HG02973 (cell line): ENCODE measurements around the gene SCN1A.
A peak's percentile ranks its signal among the peaks of the same experiment; 100 is the strongest.
"Not testable (repeated sequence)": the region's sequence is repeated elsewhere in the genome, so short reads cannot be mapped to it uniquely, and the experiment has no call there.

Experiments used
- ATAC-seq: cut with Tn5 transposase; IDR thresholded peaks from one replicate; pipeline ENCODE4 v1.9.1; 2021; ENCODE audit warnings: moderate library complexity; ENCODE audit not compliant: unreplicated experiment

Gene SCN1A

DNA sequence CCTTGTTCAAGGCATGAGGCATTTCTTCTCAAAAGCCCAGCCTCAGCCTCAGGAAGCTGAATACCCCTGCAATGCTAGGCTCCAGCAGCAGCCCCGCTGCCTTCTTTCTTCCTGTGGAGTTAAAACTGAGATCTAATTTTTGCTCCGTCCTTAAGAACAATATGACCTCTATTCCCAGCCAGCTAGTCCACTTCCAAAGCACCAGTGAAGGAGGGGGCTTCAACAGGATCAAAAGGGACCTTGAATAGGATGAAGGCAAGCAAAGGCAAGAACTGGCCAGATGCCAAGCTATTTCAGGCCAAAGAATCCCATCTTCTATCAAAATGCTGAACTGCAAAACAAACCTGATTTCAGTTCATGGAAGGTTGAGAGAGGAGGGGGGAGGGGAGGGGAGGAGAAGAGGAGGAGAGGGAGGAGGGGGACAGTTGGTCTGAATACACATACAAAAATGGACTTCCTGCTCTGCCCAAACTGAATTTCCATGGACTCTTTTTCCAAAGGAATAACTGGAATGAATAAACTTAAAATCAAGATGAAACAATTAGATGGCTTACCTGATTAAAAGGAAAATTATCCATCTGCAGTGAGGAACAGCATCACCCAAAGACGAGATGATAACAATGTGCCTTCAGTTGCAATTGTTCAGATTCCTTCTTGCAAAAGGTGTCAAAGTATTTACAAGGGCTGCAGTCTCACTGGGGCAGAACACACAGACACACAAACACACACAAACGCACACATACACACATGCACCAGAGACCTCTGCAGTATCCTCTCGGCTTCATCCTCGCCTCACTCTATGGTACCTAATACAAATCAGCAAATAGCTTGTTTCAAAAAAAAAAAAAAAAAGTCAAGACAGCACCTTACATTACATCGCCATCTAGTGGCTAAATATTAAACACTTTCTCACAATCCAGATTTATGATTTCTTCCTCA, at the start of gene SCN1A:
SCN1A (minus strand) TSS at position 804 of the 939 bp plus-strand sequence. CDS start 54,399 bp downstream, outside the sequence.
- ATAC-seq = no peak

DNA sequence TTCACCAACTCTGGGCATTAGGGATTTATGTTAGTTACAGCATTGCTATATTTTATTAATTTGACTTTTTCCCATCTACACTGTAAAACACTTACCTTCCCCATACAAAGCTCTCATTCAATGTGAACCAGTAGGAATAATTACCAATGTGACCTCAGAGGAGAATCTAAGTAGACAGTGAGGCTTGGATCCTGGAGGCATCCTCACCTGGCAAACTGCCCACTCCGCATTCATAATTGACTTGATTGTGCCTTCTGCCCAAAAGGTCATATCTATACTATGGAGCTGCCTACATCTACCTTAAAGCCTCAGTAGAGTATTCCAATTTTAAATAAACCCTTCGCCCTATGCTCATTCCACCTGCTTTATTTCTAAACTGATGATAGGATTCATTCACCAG, 45.4 kb upstream of the SCN1A start:
- no peak for ATAC-seq

DNA sequence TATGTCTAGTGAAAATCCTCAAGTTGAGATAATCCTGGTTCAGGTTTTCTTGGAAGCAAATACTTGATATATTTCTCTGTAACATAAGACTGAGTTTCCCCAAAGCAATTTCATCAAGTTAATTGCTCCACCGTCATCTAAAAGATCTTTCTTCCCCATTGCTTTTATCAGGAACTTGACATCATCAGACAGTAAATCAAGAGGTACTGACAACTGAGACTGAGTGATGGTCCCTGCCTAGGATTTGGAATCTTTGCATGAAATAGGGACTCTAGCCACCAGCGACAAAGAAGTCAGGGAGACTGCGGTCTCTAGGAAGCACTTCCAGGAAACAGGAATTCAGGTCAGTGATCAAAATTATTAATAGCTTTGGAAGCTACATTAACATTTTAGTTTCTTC, 43.4 kb upstream of the SCN1A start:
- ATAC-seq = no peak

DNA sequence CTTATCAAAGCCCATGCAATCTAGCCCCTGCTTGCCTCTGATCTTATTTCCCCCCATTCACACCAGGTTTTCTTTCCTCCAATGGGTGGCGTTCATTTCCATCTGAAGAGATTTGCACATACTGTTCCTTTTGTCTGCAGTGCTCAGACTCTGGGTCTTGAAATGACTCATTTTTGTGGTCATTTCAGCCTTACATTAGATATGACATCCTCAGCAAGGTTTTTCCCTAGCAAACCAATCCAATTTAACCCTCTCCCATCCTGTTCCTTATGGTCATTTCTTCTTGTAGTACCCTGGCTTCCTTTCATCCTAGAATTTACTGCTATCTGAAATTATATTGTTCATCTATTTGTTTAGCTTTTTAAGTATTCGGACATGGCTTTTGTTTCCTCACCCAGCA, 42.5 kb upstream of the SCN1A start:
- ATAC-seq = peak; percentile 75

DNA sequence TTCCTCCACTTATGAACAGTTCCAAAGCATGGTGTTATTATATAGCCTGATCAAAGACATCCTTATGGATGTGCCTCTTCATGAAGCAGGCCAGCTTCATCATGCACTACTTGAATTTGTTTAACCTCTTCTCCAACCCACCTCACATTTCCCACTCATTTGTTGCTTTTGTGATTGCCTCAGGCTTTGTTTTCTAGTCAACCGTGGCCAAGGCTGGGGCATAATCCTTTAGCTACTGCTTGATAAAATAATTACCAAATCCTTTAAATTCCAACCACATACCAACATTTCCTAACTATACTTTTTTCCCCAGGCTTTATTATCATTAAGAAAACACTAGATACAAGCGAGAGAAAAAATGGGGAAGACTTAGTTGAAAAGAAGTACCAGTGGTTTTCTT, 39.6 kb upstream of the SCN1A start:
- no peak for ATAC-seq

DNA sequence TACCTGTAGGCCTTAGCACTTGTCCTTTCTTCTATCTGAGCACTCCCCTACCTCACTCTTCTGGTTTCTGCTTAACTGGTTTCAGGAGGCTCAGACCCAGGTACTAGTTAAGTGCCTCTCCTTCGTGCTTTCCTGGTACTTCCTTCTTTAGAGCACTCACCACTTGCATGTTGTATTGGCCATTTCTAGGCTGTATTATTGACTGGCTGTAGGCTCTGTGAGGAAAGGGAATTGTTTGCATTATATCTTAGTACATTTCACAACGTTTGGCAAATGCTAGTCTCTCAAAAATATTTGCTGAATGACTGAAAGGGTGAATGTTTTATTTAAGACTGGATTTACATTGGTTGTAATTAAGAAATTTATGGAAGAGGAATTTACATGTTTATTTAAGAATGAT, 36.0 kb upstream of the SCN1A start:
- no peak for ATAC-seq

DNA sequence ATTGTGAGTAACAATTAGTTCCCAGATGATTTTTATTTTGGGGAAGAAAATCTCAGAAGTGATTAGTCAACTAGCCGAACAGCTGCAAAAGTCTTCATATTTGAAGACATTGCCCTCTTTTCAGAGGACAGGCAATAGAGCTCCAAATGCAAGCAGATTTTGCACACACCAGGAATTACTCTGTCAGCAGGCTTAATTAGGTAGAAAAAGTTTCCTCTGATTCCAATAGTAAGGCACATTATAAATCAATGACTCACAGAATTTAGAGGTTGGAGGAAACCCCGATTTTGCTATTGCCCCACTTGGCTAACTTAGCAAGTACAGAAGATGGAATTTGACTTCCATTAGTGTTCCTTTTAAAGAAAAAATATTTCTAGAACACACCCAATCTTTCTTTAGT, 30.7 kb upstream of the SCN1A start:
- no peak for ATAC-seq

DNA sequence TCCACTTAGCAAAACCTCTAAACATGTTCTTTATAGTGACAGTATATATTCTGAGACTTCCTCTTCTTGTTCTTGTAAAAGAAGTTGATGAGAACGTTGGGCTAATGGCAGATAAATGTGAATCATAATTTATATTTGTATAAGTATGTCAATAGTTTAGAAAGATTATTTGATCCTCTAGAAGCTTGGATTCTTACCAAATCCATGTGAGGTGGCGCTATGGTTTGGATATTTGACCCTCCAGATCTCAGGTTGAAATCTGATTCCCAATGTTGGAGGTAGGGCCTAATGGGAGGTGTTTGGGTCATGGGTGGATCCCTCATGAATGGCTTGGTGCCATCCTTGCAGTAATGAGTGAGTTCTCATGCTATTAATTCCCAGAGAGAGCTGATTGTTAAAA, 29.8 kb upstream of the SCN1A start:
- ATAC-seq = no peak

DNA sequence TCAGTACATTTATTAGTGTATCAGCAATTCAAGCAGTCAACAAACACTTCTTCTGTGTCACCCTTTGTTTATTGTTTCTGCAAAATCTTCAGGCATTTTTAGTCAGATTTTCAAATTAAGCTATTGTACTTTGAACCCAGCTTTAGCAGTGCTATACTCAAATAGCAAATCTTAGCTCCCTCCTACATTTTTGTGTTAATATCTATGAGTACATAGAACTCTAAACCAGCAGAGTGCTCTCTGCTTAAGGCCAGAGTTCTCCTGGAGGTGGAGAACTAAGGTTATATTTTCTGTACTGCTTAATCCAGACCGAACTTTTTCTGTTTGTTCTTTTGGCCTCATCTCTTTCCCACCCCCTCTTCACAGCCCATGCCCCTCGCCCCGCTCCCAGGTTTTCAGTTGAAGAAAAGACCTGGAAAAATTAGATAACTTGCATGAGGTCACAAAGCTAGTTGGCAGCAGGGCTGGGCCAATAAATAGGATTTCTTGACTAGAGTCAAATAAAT, 29.2 kb upstream of the SCN1A start:
- ATAC-seq = no peak

DNA sequence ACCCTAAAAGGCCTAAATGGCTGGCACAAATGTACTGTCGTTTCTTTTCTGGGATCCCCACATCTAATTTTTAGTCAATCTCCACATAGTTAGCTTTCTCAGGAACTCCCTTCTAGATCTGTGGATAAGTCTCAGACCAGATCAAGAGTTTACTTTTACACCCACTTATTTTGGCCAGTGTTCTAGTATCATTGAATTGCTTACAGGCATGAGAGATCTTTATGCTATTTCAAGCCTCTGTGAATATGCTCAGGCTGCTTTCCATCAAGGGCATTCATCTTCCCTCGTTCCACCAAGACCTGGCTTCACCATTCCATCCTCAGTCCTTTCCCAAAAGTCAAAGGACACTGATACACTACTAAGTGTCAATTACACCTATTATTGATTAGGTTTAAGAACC, 27.8 kb upstream of the SCN1A start:
- ATAC-seq = no peak

DNA sequence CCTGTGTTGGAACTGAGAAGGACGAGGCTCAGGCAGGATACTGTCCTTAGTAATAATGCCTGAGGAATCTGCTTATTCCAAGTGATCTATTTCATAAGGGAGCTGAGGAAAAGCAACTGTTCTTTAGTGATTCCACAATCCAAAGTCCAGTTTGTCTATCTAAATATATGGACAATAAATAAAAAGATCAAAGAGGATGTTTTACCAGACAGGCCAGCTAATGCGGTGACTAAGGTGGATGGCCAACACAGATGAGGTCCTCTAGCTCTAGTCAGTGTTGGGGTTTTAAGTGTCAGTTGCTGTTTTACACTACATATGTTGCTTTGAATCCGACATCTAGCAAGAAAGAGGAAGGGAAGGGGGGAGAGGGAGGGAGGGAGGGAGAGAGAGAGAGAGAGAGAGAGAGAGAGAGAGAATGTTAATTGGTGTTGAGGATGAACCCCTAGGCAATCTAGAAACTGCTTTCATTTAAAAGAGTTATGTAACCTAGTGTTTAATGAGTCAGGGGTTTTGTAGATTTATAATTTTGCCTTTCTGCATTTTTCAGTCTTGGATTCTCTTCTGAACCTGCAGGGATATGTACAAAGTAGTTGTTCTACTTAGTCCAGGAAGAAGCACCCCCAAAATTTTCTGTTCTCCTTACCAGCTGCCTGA, 27.0 kb upstream of the SCN1A start:
- no peak for ATAC-seq

DNA sequence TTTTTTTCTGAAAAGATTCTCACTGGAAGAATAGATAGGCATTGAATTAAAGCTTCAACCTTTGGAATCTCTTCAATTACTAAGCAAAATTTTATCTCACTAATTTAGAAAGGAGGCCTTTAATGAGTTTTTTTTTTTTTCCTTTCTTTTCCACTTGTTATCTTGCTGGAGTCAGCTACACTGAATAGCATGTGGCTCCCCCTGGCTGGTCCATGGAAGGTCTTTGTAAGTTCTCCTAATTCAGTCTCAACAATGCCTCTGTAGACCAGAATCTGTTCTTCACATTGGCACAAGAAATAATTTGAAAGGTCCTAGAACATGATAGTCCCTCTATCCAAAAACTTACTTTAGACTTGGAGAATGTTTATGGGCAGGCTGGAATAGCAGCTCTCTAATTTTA, 24.2 kb upstream of the SCN1A start:
- ATAC-seq = no peak

DNA sequence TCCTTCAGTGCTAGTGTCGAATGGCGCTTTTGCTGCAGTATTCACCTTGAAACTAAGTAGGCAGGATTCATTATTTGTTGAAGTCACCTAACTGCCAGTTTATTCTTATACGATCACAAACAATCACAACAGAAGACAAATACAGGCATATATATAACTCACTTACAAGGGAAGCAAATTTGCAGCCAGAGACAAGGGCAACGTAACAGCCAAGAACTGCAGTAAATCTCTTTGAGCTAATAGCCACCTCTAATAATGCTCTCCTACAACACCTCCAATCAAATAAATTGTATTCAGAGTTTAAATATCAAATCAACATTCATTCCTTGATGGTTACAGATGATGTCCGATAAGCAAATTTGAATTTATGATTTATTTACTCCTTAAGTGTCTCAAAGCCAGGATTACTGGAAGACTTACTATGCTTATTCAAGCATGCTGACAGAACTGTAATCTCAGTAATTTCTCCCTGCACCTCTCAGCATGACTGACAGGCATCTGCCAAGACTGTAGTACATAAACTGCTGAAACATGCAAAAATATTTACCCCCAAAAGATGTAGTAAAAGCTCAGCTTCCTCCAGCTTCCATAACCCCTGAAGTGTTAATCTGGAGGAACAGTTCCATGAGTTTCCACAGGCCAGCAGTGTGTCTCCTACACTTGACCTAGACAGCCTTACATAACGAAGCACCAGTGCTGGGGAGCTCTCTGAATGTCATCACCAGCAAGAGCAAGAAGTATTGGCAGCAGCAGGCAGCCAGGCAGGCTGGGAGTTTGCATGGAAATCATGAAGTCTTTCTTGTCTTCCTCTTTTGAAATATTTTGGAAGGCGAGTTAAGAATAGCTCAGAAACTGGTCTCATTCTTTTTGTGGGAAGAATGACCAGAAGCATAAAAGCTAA, 20.9 kb upstream of the SCN1A start:
- ATAC-seq = no peak

DNA sequence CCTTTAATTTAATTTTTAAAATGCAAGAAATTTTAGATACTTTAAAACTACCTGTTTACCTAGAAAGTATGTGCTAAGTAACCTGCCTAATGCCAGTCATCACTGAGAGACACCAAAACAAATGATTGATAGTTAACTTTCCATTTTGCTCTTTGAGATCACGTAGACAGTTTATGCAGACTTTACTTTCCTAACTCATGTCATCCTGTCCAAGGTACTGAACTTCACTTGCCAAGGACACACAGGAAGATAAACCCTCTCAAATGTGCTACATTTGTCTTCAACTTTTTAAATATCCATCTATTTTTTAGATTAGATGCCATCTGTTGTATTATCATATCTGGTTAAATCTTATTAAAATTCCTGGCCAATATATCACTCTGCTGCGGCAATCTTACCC, 20.1 kb upstream of the SCN1A start:
- ATAC-seq = no peak

DNA sequence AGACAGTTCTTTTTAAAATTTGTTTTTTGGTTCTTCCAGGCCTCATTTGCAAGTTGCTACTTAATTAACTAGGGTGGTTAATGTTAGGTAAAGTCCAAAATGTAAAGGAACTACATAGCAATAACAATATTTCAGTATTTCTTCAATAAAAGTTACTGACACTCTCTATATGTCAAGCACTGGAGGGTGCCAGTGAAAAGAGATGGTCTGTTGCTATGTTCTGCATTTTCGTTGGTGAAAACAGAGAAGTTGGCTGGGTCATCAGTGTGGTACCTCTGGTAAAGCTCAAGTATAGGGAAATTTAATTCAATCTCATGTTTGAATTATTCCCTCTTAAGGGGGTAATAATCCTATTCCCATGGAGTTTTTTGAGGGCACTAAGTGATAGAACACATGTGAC, 16.3 kb upstream of the SCN1A start:
- no peak for ATAC-seq

DNA sequence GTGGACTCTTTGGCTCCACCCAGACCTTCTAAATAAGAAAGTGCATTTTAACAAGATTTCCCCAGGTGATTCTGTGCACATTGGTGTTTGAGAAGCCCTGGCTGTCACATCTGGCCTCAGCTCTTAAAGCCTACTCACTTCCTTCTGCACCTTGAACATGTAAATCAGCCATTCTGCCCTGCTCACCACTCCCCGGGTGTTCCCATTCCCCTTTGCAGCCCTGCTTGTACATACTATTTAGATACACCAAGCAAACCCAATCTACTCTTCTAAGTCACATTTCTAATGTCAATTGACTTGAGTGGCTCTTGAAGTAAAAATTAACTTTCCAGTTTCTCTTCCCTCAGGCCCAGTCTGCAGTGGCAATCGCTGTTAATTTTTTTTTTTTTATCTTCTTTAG, 13.1 kb upstream of the SCN1A start:
- no peak for ATAC-seq

DNA sequence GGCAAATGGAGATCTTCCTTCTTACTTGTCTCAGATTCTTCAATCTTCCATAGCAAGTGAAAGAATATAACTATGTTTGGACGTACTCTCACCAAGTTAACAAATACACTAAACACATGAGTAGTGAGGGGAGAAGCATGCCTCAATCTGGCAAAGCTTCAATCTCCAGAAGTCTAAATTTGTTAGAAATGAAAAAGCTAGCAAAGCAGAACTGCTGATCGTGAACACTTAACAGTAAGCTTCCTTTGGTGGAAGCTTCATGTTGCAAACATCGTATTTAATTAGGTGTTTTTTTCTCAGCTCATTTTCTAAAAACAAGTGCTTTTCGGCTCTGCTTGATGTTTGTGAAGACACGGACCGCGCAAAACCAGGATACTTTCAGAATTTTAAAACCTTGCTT, 12.7 kb upstream of the SCN1A start:
- ATAC-seq = no peak

DNA sequence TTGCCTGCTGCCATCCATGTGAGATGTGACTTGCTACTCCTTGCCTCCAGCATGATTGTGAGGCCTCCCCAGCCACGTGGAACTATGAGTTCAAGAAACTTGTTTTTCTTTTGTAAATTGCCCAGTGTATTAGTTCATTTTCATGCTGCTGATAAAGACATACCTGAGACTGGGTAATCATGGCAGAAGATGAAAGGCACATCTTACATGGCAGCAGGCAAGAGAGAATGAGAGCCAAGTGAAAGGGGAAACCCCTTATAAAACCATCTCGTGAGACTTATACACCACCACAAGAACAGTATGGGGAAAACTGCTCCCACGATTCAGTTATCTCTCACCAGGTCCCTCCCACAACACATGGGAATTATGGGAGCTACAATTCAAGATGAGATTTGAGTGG, 11.7 kb upstream of the SCN1A start:
- not testable (repeated sequence) for ATAC-seq

DNA sequence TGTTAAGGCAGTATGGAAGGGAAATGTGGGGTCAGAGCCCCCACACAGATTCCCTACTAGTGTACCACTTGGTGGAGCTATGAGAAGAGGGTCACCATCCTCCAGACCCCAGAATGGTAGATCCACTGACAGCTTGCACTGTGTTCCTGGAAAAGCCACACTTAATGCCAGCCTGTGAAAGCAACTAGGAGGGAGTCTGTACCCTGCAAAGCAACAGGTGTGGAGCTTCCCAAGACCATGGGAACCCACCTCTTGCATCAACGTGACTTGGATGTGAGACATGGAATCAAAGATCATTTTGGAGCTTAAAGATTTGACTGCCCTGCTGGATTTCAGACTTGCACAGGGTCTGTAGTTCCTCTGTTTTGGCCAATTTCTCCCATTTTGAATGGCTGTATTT, 10.8 kb upstream of the SCN1A start:
- no peak for ATAC-seq

DNA sequence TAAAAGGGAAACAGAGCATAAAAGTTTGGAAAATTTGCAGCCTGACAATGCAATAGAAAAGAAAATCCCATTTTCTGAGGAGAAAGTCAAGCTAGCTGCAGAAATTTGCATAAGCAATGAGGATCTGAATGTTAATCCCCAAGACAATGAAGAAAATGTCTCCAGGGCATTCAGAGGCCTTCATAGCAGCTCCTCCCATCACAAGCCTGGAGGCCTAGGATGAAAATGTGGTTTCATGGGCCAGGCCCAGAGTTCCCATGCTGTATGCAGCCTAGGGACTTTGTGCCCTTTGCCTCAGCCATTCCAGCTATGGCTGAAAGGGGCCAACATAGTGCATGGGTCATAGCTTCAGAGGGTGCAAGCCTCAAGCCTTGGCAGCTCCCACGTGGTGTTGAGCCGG, 10.3 kb upstream of the SCN1A start:
- no peak for ATAC-seq

DNA sequence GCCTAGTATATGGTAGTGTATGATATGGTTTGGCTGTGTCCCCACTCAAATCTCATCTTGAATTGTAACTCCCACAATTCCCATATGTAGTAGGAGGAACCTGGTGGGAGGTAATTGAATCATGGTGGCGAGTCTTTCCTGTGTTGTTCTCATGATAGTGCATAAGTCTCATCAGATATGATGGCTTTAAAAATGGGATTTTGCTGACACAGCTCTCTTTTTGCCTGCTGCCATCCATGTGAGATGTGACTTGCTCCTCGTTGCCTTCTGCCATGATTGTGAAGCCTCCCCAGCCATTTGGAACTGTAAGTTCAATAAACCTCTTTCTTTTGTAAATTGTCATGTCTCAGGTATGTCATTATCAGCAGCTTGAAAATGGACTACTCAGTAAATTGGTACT, 9.5 kb upstream of the SCN1A start:
- ATAC-seq = no peak
